GM10248 (cell line): Measurements from ENCODE around the gene METTL24.

Source experiments
- CTCF ChIA-PET: fragments of 300-600 bp; sonication (Branson Sonifier 250); formaldehyde crosslinking; extraction: SDS; loops from one replicate; lab custom pipeline; 2021; ENCODE audit warnings: antibody characterized with exemption; lab: Yijun Ruan, JAX
- POLR2A ChIA-PET: fragments of 350-650 bp; sonication (Branson Sonifier 250); formaldehyde crosslinking; extraction: SDS; loops from one replicate; lab custom pipeline; 2020; ENCODE audit warnings: antibody characterized with exemption; lab: Yijun Ruan, JAX
- DNase-seq: peaks from one replicate; pipeline ENCODE4 v3.0.0; 2012; ENCODE audit errors: extremely low spot score
- TF ChIP-seq, protein P1 (sequence below): IDR thresholded peaks from 2 replicates; pipeline ENCODE4 v1.5.1; 2012; ENCODE audit warnings: mild to moderate bottlenecking, low read depth; ENCODE audit errors: extremely low read depth, missing control alignments, control extremely low read depth

Gene METTL24

DNA sequence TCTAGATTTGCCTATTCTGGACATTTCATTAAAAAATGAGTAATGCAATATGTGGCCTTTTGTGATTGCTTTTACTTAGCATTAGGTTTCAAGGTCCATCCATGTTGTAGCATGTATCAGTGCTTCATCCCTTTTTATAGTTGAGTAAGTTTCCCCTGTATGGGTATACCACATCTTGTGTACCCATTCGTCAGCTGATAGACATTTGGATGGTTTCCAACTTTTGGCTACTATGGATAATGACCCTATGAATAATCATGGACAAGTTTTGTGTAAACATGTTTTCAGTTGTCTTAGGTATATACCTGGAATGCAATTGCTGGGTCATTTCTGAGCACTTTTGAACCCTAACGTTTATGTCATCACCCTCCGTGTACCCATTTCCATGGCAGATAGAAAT, 15.4 kb downstream of the METTL24 start:
- ChIA-PET CTCF (interaction anchor here (1.2 to 2.2 kb wide), 2 partner anchors 11 to 304 kb away, joined by 3 to 8 read pairs; no protein-coding TSS in a partner anchor), POLR2A (no interaction called here)
- no peak for DNase-seq
- TF ChIP-seq, protein P1, sequence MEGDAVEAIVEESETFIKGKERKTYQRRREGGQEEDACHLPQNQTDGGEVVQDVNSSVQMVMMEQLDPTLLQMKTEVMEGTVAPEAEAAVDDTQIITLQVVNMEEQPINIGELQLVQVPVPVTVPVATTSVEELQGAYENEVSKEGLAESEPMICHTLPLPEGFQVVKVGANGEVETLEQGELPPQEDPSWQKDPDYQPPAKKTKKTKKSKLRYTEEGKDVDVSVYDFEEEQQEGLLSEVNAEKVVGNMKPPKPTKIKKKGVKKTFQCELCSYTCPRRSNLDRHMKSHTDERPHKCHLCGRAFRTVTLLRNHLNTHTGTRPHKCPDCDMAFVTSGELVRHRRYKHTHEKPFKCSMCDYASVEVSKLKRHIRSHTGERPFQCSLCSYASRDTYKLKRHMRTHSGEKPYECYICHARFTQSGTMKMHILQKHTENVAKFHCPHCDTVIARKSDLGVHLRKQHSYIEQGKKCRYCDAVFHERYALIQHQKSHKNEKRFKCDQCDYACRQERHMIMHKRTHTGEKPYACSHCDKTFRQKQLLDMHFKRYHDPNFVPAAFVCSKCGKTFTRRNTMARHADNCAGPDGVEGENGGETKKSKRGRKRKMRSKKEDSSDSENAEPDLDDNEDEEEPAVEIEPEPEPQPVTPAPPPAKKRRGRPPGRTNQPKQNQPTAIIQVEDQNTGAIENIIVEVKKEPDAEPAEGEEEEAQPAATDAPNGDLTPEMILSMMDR, result no peak

DNA sequence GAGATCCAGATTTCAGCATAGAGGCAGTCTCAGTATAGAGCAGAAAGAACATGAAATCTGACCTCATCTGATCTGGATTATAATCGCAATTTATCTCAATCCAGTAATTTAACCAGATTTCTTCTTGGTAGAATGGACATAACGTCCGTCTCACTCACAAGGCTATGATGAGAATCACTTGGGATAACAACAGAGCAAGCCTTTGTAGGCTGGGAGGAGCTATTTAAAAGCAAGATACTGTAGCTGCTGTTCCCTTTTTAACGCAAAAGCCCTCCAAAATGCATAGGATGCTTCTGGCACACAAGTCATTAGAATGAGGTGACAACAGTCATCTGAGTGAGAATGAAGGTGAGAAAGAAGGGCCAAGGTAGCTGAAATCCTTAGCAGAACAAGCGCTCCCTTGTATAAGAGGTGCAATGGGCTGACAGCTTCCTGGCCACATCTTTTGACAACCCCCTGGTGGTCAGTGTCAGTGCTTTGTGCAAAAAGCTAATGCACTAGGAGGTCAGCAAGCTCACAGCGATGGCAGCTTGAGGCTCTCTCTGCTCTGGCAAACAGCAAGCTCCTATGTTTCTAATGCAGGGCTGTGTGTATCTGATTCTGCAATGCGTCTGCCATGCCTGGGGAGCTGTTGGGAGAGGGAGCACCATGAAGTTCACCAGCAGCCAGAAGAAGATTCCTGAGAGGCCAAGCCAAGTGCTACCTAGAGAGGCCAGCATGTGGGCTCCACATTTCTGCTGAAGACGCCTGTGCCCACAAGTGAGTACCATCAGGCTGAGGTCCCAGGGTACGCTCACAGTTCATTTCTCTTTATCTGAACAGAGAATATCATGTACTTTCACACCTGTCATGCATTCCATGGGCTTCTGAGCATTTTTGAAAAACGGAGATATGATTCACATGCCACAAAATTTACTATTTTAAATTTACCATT, 16.2 kb downstream of the METTL24 start:
- DNase-seq, result no peak
- ChIA-PET POLR2A (no interaction called here), CTCF (interaction anchor here (0.9 to 2.2 kb wide), 8 partner anchors 11 to 303 kb away, joined by 3 to 8 read pairs (median 4); no protein-coding TSS in a partner anchor)
- TF ChIP-seq, protein P1, result peak; percentile 9

DNA sequence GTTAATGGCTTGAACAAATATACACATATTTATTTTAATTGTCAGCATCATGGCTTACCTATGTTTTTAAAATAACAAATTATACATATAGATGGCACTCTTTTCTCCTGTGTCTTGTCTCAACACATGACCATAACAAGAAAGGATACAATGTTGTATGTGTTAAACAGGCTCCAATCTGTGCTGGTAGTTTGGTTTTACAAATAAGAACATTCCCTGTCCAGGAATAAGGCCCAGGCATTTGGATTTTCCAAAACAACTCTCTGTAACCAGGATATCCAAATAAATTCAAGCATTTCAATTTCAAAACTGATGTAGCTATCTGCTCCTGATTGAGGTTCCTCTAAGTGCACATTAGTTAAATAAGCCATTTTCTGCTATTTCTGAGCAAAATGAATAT, 17.1 kb downstream of the METTL24 start:
- CTCF ChIA-PET, result interaction anchor here (1.2 to 2.2 kb wide), 5 partner anchors 11 to 104 kb away, joined by 3 to 8 read pairs (median 5); no protein-coding TSS in a partner anchor
- POLR2A ChIA-PET, result no interaction called here
- no peak for DNase-seq
- TF ChIP-seq, protein P1, result no peak

DNA sequence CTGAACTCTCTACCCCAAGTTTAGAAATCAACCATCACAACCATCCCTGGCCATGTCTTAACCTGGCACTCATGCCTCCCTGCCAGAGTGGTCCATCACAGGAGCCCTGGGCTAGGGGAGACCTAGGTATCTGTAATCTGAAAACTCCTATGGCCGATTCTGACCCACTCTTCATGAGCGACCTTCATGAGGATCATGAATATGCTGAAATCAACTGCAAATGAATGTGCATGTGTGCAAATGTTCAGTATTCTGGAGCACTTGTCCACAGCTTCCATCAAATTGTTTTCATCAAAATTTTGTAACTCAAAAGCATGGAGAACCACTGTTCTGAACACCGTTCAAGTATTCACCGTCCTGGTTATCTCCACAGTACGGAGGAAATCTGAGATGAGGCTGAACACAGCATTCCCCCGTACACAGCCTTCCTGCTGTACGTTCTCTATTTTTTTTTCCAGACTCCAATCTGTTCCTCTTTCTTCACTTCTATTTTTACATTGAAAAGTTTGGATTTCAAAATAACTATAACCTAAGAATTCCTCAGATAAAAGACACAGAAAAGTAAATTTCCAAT, 17.7 kb downstream of the METTL24 start:
- TF ChIP-seq, protein P1, result no peak
- POLR2A ChIA-PET, result no interaction called here
- DNase-seq, result no peak
- CTCF ChIA-PET, result interaction anchor here (1.6 to 2.2 kb wide), 2 partner anchors 12 to 14 kb away, joined by 5 to 8 read pairs; no protein-coding TSS in a partner anchor

DNA sequence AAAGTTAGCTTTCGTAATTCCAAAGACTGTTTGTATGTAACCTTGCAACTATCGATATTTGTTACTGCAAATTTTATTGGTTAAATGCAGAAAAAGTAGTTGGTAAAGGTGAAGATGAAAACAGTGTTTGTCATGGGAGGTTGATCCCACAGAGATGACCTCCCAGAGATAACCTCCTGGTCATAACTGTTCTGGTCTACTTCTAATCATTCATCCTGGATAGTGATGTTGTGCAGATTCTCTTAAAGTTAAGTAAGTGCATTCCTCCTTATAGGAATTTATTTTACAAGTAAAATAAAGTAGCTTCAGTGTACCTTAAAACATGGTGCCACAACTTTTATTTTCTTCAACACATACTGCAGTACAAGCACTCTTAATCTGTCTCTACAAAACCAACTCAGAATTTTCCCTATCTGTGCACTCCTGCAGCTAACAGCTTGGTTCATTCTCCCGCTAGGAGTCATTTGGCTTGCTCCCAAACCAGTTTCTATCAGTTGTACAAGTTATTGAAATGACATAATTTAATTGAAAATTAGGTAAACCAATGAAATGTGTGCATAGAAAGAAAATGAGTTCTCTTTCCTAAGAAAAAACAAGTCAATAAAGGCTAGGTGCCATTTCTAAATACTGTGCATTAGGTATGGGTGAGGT, 19.2 kb downstream of the METTL24 start:
- TF ChIP-seq, protein P1, result no peak
- ChIA-PET CTCF (interaction anchor here (1.4 to 1.8 kb wide), 2 partner anchors 21 to 299 kb away, joined by 4 to 5 read pairs; no protein-coding TSS in a partner anchor), POLR2A (no interaction called here)
- no peak for DNase-seq

DNA sequence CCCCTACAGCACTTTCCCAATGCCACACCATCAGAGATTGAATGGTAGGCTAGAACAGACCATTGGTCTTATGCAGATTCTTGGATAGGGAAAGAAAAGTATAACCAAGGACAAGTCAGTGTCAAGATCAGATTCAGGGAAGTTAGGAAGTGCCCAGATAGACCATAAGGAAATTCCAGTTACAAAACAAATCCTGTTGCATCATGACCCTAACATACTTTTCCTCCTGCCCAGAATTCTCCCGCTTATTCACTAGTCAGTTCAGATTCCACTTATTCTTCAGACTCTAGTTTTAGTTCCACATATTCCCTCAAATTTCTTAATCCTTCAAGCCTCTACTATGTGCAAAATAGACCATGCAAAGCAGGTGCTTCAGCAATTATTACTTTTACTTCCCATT, 20.7 kb downstream of the METTL24 start:
- POLR2A ChIA-PET, result no interaction called here
- TF ChIP-seq, protein P1, result no peak
- CTCF ChIA-PET, result interaction anchor here (1.7 to 1.8 kb wide), 2 partner anchors 10 to 298 kb away, joined by 3 to 5 read pairs; no protein-coding TSS in a partner anchor
- DNase-seq, result no peak
